Neural progenitor cell (in vitro differentiated cells): ENCODE measurements around the gene ZDHHC8.

Experiments
- CTCF ChIP-seq: fragments of 200-600 bp; sonication (generic); IDR thresholded peaks from 2 replicates; pipeline ENCODE4 v1.5.1; 2017; ENCODE audit warnings: antibody characterized with exemption, mild to moderate bottlenecking
- EZH2 ChIP-seq: fragments of 200-600 bp; sonication (generic); IDR thresholded peaks from 2 replicates; pipeline ENCODE4 v1.6.1; 2017; ENCODE audit warnings: antibody characterized with exemption, mild to moderate bottlenecking, moderate library complexity
- EZH2phosphoT487 ChIP-seq: fragments of 200-600 bp; sonication (generic); IDR thresholded peaks from 2 replicates; pipeline ENCODE4 v1.6.1; 2017; ENCODE audit warnings: antibody characterized with exemption

GRCh38 chr22:20173246-20173645, 41.6 kb downstream of the ZDHHC8 start:
- TF ChIP-seq CTCF, result no peak
- TF ChIP-seq EZH2phosphoT487, result no peak
- TF ChIP-seq EZH2, result no peak
